HepG2 (cell line): ENCODE measurements around the gene PSMD8. TPM values are rescaled to one million over a fixed set of nuclear protein-coding genes. Genes with fewer than 3 reads are reported as not detected.

Source experiments
- ATAC-seq: fragments of 200-7000 bp; cut with Tn5 transposase; 3 replicates; pipeline ENCODE4 v1.9.1; 2020; ENCODE audit warnings: mild to moderate bottlenecking, moderate library complexity
- BruUV-seq: library from RNA; stranded (reverse); fragments of 400-500 nt; replicated peaks from 2 replicates; lab custom pipeline; 2021; lab: Mats Ljungman, UMichigan
- CTCF ChIA-PET: fragments of 300-600 bp; formaldehyde crosslinking; extraction: SDS; loops from one replicate; lab custom pipeline; 2021; ENCODE audit warnings: low total read pairs, inconsistent platforms, low intra/inter-chr PET ratio; lab: Yijun Ruan, JAX
- POLR2A ChIA-PET: fragments of 350-600 bp; sonication (Branson Sonifier 250); formaldehyde crosslinking; loops from one replicate; lab custom pipeline; 2020; ENCODE audit warnings: antibody characterized with exemption, inconsistent platforms; lab: Yijun Ruan, JAX
- DNase-seq: peaks from one replicate; pipeline ENCODE4 v3.0.0-alpha.2; 2015; ENCODE audit warnings: low spot score
- FAIRE-seq: peaks from 3 replicates; lab custom pipeline; 2011; peaks lifted over from hg19 to GRCh38; lab: Jason Lieb, UNC
- H2AFZ ChIP-seq: one replicate; pipeline ENCODE4 v1.6.1; 2011; ENCODE audit warnings: low read length, inconsistent platforms
- H3K27ac ChIP-seq: fragments of 300-600 bp; 3 replicates; pipeline ENCODE4 v1.8.0; 2011; ENCODE audit warnings: mixed run types, mild to moderate bottlenecking, mixed read lengths, low read length, inconsistent platforms; ENCODE audit not compliant: insufficient read depth; ENCODE audit errors: extremely low read length
- H3K27me3 ChIP-seq, 2 experiments: fragments of 200-600 bp in 1 of 2; 2 replicates in 1 of 2; 3 replicates in 1 of 2; pipeline versions ENCODE4 v1.6.0 to v1.8.0; 2011; ENCODE audit warnings: low read length in 2 of 2, mild to moderate bottlenecking in 2 of 2, moderate library complexity in 2 of 2, inconsistent platforms in 1 of 2; ENCODE audit not compliant: insufficient read depth in 2 of 2, control insufficient read depth in 1 of 2
- H3K36me3 ChIP-seq, 2 experiments: fragments of 200-600 bp in 1 of 2; replicated peaks in 1 of 2; 2 replicates in 1 of 2; 3 replicates in 1 of 2; pipeline versions ENCODE4 v1.5.1 to v1.8.0; 2011; ENCODE audit warnings: low read length in 2 of 2, inconsistent platforms in 1 of 2; ENCODE audit not compliant: insufficient read depth in 2 of 2, control insufficient read depth in 1 of 2
- H3K4me1 ChIP-seq: 2 replicates; pipeline ENCODE4 v1.5.1; 2012; ENCODE audit warnings: low read length, inconsistent platforms; ENCODE audit not compliant: insufficient read depth
- H3K4me2 ChIP-seq: 2 replicates; pipeline ENCODE4 v1.6.0; 2011; ENCODE audit warnings: low read depth, low read length, inconsistent platforms
- H3K4me3 ChIP-seq, 3 experiments: fragments of 200-600 bp in 1 of 3; sonication (generic), shearing (Covaris generic) in 1 of 3; replicated peaks in 1 of 3; 2 replicates each; pipeline ENCODE4 v1.5.1; 2011 to 2016; ENCODE audit warnings: low read length in 3 of 3, inconsistent platforms in 2 of 3, low read depth in 2 of 3, mild to moderate bottlenecking in 2 of 3, control low read depth in 1 of 3, mixed read lengths in 1 of 3; ENCODE audit not compliant: insufficient read depth in 1 of 3
- H3K79me2 ChIP-seq: one replicate; pipeline ENCODE4 v1.6.1; 2011; ENCODE audit warnings: low read length, inconsistent platforms; ENCODE audit not compliant: insufficient read depth
- H3K9ac ChIP-seq: 2 replicates; pipeline ENCODE4 v1.6.0; 2011; ENCODE audit warnings: mild to moderate bottlenecking, low read depth, low read length, inconsistent platforms; ENCODE audit not compliant: insufficient read depth
- H3K9me3 ChIP-seq: 2 replicates; pipeline ENCODE4 v1.5.1; 2012; ENCODE audit warnings: mild to moderate bottlenecking, low read length
- H4K20me1 ChIP-seq: 2 replicates; pipeline ENCODE4 v1.6.0; 2011; ENCODE audit warnings: inconsistent platforms, mild to moderate bottlenecking, low read length, moderate library complexity; ENCODE audit not compliant: insufficient read depth
- HNRNPLL ChIP-seq: fragments of 200-400 bp; formaldehyde crosslinking; IDR thresholded peaks from 2 replicates; pipeline ENCODE4 v1.6.1; 2017; ENCODE audit warnings: mild to moderate bottlenecking, low read depth, low read length; ENCODE audit not compliant: poor library complexity, severe bottlenecking
- MZF1 ChIP-seq: sonication (generic); formaldehyde crosslinking; IDR thresholded peaks from 2 replicates; pipeline ENCODE4 v1.8.1; 2023; ENCODE audit warnings: mild to moderate bottlenecking, missing genetic modification reagents, borderline replicate concordance
- POLR2G ChIP-seq: fragments of 200-400 bp; formaldehyde crosslinking; IDR thresholded peaks from 2 replicates; pipeline ENCODE4 v1.6.1; 2018; ENCODE audit warnings: mild to moderate bottlenecking, low read depth, low read length, moderate library complexity
- PPARG ChIP-seq: conservative IDR thresholded peaks from 2 replicates; pipeline ENCODE4 v1.6.1; 2016; ENCODE audit warnings: missing biosample characterization, missing genetic modification reagents
- RAD51 ChIP-seq: fragments of 450-650 bp; IDR thresholded peaks from 2 replicates; pipeline ENCODE4 v1.6.1; 2016; ENCODE audit warnings: borderline replicate concordance
- TBP ChIP-seq: sonication (generic); formaldehyde crosslinking; IDR thresholded peaks from 2 replicates; pipeline ENCODE4 v1.5.0; 2020; ENCODE audit warnings: missing genetic modification reagents
- TOE1 ChIP-seq: sonication (generic); formaldehyde crosslinking; IDR thresholded peaks from 2 replicates; pipeline ENCODE4 v1.4.0; 2020; ENCODE audit warnings: mild to moderate bottlenecking, missing genetic modification reagents
- ZNF749 ChIP-seq: sonication (generic); formaldehyde crosslinking; IDR thresholded peaks from 2 replicates; pipeline ENCODE4 v1.8.0; 2022; ENCODE audit warnings: mild to moderate bottlenecking, missing genetic modification reagents, moderate library complexity, borderline replicate concordance
- whole genome bisulfite sequencing: methylation state at CpG from one replicate; pipeline ENCODE4 v1.1.6; 2017; ENCODE audit warnings: low lambda C conversion rate; 5-methylcytosine and 5-hydroxymethylcytosine counted together
- in situ Hi-C: cut with HindIII; loops from 2 replicates; pipeline ENCODE4 v1.10.0; 2017; ENCODE audit warnings: low pct_unique_long_range_greater_than_20kb; ENCODE audit not compliant: extremely low pct_ligation_motif_present
- intact Hi-C: fragments of 100-400 bp; cut with micrococcal nuclease; formaldehyde crosslinking; loops from one replicate; pipeline ENCODE4 v1.10.0; 2022; ENCODE audit not compliant: unreplicated experiment
- polyA plus RNA-seq, 8 experiments: library from polyadenylated mRNA; depleted of rRNA in 3 of 8; stranded (reverse) in 7 of 8; unstranded in 1 of 8; fragments of >200 nt; fragmentation: Illumina TruSeq in 4 of 8; extraction: Trizol in 4 of 8; gene quantifications; 2 replicates each; pipeline versions ENCODE4 v1.2.1 to v1.2.3, GENCODE V29; 2011 to 2016; ENCODE audit warnings: low read depth in 4 of 8, missing spikeins in 1 of 8, mixed read lengths in 1 of 8; ENCODE audit not compliant: insufficient read depth in 1 of 8
- total RNA-seq, 5 experiments: library from RNA; depleted of rRNA; stranded (reverse); fragments of >200 nt; fragmentation: Illumina TruSeq; extraction: Trizol; gene quantifications; 2 replicates each; pipeline ENCODE4 v1.2.3, GENCODE V29; 2016; ENCODE audit warnings: low read depth in 1 of 5
- TF ChIP-seq, protein P1 (sequence below): sonication (generic); formaldehyde crosslinking; IDR thresholded peaks from 2 replicates; pipeline ENCODE4 v1.4.0; 2020; ENCODE audit warnings: missing genetic modification reagents, borderline replicate concordance

PSMD8 gene
- total and polyA plus RNA-seq, 2 of the 13 experiments (the other 11 are each of a cell fraction or from before 2014, with no cell fraction given): 162 to 296 TPM

DNA sequence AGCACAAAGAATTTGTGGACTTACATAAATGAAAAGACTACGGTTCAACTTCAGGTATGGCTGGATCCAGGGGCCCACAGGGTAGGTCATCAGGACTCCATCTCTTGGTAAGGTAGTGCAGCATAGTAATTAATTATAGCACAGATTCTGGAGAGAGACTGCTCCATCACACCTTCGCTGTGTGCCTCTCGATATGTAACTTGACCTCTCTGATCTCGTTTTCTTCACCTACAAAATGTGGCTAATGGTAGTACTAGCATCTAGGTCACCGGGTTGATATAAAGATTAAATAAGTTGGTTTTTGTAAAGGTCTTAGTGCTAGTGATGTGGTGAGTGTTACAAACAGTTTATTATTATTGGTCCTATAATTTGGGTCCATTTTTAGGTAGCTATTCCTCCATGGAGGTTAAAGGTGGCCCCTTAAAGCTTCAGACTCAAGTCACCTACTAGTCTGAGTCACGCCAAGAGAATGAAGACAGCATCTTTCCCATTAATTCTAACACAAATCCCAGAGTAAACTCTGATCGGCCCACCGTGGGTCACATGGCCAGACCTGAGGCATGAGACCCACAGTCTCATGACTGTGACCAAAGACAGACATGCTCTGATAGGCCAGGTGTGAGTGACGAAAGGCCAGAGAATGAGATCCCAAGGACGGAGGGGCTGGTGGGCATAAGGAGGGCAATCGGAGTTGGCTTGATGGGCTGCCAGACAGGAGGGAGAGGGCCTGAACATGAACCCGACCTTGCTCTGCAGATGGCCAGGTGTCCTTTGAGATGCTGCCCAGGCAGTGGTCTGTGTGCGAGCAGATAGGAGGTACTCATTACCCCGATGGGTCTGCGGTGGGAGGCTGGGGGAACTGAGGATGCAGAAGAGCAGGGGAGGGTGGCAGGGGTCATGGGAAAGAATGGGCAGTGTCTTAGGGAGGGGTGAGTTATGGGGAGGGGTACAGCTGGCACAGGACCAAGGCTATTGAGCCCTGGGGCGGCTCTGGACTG, 18.3 kb upstream of the PSMD8 start:
- Histone ChIP-seq H3K9me3 (no peaks in the 10 kb centered on the region), H3K36me3 (no peaks in the 10 kb centered on the region), H3K9ac (no peak overlapping the region), H3K27me3 (peaks cover 14 to 52% of the 10 kb centered on the region in 2 experiments), H3K4me3 (no peak overlapping the region), H3K4me2 (no peak overlapping the region), H3K27ac (no peak overlapping the region), H3K4me1 (peaks cover 1% of the 10 kb centered on the region; the same call in 1 of the 2 replicates), H3K79me2 (no peaks in the 10 kb centered on the region), H2AFZ (no peak overlapping the region), H4K20me1 (no peaks in the 10 kb centered on the region)
- DNase-seq (no peak), ATAC-seq (no peak), FAIRE-seq (no peak)
- POLR2A ChIA-PET: no interaction called here
- CTCF ChIA-PET: no interaction called here
- BruUV-seq: no TSS peak
- intact Hi-C loops (no loop called here), in situ Hi-C loops (no loop called here)
- TF ChIP-seq RAD51 (no peak), HNRNPLL (no peak), TBP (CRISPR knock-in tag) (no peak), ZNF749 (CRISPR knock-in tag) (no peak), PPARG (CRISPR knock-in tag) (no peak), TOE1 (CRISPR knock-in tag) (no peak), MZF1 (CRISPR knock-in tag) (no peak), POLR2G (no peak)
- TF ChIP-seq, protein P1, sequence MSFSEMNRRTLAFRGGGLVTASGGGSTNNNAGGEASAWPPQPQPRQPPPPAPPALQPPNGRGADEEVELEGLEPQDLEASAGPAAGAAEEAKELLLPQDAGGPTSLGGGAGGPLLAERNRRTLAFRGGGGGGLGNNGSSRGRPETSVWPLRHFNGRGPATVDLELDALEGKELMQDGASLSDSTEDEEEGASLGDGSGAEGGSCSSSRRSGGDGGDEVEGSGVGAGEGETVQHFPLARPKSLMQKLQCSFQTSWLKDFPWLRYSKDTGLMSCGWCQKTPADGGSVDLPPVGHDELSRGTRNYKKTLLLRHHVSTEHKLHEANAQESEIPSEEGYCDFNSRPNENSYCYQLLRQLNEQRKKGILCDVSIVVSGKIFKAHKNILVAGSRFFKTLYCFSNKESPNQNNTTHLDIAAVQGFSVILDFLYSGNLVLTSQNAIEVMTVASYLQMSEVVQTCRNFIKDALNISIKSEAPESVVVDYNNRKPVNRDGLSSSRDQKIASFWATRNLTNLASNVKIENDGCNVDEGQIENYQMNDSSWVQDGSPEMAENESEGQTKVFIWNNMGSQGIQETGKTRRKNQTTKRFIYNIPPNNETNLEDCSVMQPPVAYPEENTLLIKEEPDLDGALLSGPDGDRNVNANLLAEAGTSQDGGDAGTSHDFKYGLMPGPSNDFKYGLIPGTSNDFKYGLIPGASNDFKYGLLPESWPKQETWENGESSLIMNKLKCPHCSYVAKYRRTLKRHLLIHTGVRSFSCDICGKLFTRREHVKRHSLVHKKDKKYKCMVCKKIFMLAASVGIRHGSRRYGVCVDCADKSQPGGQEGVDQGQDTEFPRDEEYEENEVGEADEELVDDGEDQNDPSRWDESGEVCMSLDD: no peak
- WGBS: 30% methylated on average over 14 of the region's 16 CpGs
